D341Med (cell line): ENCODE data around the gene ELK4.

ENCODE experiments used
- DNase-seq: peaks from one replicate; pipeline ENCODE4 v3.0.0; 2012; ENCODE audit warnings: low spot score

The ELK4 gene

DNA sequence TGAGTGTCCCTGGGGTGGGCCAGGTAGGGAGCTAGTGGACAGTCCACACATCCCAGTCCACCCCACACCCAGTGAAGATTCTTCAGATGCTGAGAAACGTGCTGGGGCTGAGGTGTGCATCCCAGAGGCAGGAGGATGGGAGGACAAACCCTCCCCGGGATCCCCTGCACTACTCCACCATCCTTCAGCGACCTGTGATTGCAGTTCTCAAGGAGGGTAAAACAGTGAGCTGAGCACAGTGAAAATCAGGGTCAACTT lies 51.0 kb downstream of the ELK4 start:
- DNase-seq, result no peak

DNA sequence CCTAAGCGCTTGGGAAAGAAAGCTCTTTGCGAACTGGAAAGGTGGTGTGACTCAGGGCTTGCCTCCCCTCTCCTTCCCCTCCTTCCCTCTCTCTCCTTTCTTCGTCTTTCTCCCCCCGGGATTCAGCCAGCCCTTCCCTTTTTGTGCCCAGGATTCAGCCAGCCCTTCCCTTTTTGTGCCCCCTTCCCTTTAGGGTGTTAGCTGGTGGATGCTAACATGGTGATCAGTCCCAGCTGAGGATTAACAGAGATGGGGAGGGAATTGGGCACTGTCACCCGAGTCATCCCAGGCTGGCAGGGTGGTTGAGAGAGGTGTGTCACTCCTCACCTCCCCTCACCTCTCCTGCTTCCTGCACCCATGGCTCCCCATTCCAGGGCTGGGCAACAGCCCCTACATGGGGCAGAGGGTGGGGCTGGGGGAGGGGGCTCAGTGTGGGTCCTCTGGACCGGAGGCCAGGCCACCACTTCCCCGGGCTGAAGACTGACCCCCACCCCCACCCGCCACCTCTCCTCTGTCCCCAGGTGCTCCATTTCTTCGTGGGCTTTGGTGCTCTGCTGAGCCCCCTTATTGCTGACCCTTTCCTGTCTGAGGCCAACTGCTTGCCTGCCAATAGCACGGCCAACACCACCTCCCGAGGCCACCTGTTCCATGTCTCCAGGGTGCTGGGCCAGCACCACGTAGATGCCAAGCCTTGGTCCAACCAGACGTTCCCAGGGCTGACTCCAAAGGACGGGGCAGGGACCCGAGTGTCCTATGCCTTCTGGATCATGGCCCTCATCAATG lies 51.5 kb downstream of the ELK4 start:
- no peak for DNase-seq

DNA sequence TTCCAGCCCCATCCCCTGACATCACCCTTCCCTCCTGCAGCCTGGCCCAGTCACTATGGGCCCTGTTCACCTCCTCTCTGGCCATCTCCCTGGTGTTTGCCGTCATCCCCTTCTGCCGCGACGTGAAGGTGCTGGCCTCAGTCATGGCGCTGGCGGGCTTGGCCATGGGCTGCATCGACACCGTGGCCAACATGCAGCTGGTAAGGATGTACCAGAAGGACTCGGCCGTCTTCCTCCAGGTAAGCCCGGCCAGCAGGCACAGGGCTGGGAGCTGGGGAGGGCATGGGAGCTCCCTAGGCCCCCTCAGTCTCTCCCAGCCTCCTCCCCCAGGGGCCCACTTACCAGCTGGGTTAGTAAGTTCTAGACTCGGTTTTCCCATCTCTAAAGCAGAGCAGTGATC lies 52.1 kb downstream of the ELK4 start:
- DNase-seq, result no peak

DNA sequence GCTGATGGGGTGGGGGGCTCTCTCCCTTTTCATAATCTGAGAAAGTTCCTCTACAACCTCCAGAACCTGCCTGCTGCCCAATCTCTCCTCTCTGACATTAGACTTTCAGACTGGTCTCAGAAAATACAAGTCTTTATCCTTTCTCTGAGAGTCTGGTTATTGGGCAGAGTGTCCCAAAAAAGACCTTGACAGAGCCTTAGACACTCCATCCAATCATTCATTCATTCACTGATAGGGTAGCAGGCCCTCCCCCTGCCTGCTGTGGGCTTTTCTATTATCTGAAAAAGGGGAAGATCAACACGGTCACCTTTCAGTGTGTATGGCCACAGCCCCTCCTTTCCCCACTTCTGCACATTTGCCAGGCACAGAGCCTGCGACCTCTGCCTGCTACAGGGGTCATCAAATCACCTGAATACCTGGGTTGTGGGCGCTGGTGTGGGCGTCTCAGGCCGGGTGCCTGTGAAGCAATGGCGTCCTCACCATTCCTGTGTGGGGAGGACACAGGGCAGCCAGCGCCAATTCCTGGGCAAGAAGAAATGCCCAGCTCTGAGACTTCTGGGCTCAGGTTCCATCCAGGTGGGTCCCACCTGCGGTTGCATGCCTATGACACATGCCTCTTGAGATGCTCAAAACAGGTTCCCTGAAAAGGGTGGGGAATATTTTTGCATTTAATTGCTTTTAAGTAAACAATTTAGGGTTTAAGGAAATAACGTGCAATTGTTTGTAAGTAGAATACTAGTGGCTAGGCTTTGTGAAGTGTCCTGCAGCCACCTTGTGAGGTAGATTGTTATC lies 52.8 kb downstream of the ELK4 start:
- DNase-seq, result no peak

DNA sequence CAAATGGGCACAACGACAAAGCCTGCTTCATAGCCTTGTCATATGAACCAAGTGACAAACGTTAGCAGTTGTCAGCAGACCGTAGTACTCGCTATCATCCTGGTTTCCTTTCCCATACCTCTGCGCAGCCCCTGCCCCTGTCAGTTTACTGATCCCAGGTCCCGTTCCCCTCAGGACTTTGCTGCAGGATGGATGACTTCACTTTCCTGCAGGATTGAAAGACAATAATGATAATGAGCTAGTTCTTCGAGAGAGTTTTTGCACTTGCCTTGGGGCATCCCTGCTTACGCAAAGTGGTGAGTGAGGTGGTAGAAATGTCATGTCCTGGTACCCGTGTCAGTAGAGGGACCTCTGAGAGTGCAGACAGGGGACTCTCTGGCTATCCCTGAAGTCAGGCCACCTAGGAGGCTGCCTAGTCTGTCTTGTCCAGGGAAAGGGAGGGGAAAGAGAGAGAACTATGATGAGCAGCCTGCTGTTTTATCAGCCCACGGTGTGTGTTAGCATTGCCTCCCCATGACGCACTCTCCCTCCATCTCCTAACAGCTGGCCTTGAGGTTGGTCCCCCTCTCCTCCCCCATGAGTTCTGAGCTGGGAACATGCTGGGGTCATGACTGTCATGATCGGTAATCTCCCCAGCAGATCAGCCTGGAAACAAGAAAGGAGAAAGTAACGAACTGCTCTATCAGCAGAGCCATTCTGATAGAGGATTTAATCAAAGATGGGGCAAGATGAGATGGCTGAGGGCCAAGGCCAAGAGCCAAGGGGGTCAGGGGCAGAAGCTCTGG lies 53.7 kb downstream of the ELK4 start:
- DNase-seq, result no peak

DNA sequence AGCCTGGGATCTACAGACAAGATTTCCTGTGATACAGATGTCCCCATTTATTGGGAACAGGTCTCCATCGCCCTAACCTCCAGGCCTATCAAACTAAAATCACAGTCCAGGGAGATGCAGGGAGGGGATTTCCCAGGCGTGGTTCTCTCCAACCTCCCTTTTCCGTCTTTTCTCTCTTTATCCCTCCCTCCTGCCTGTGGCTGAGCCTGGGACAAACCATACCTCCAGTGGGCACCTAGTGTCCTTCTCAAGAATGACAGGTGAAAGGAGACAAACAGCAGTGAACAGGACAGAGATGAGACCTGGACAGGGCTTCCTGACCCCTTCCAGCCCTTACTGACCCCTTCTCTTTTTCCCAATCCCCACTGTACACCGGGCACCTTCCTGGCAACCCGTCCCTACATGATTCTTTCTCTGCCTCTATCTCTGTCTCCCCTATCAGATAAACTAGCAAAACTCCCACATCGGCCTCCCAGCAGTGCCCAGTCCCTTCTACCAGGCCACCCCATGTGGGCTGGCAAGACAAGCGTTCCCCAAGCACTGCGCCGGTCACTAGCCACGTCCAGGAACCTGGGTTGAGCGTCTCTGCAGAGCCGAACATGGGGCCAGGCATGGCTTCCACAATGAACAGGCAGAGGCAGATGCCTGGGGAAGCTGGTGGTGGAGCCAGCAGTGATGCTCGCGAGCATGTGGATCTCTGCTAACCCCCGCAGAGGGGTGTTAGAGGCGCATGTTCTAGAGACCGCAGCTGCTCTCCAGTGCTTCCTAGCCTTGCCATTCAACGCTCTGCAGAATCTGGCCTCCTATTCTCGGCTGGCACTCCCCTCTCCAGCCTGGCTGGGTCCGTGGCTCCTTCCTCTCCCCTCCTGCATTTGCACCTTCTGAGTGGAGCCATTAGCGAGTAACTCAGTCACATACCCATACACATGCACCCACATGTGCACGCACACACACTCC lies 54.7 kb downstream of the ELK4 start:
- no peak for DNase-seq

DNA sequence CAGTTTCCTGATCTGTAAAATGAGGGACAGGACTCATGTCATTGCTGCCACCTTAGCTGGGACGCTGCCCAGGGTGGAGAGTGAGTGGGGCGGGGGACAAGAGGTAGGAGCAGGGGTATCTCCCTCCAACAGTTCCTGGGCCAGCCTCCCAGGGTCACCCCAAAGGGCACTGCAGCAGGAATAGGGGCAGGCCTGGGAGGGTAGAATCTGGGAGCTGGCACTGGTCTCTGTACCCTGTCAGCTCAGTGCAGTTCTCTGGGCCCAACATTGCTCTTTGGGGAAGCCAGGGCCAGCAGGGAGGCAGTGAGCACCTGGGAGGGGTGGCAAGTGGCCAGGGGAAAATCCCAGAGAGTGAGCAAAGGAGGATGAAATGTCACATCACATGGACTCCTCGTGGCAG lies 55.8 kb downstream of the ELK4 start:
- no peak for DNase-seq

DNA sequence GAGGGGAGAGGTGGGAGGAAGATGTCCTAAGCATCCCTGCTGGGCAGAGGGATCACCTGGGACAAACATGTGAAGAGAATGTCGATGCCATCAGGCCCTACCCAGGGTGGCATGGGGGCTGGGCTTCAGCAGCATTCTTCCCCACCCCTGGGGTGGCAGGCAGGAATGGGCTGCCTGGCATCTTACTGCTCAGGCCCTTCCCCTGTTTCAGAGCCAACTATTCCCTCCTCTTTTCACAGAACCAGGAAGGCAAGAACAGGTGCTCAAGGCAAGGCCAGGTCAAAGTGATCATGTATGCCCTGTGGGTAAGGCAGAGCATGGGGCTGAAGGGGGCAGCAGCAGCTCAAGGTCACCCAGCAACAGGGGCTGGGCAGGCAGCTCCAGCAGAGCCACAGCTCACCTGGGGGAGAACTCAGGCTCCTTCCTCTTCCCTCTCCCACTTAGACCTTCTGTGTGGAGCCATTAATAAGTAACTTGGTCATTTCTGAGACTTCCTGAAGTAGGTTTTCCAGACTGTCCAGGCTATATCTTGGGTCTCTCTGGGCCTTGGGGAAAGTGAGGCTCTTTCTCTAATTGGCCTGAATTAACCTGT lies 56.4 kb downstream of the ELK4 start:
- no peak for DNase-seq

DNA sequence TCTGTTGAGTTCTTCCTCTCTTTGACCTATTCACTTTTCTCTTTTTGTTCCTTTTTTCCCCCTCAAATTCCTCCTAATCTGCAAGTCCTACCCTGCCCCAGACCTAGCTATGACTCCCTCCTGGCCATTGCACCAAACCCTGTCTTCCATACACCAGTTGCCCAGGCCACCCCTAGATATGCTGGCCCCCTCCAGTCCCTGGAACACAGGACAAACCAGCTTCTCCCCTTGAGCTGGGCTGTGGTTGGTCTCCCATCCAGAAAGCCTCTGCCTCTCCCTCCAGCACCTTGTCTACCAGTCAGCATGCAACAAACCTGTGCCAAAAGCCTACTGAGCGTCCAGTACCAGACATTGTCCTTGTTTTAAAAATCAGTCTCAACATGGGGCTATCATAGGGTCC lies 59.4 kb downstream of the ELK4 start:
- no peak for DNase-seq

DNA sequence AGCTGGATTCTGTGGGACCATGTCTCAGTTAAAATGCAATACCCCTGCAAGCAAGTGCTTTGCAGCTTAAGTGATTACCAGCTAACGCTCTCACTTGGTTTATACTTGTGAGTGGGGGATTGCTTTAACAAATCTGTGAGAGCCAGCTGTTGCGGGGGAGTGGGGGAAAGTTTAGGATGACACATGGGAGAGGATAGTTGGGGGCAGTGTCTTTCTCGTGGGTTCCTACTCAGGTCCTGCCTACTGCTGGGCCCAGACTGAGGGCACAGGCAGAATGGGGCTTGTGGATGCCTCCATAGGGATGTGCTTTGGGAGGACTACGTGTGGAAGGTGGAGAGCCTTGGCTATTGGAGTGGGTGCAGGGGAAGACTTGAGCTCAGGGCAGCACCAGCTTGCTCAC lies 60.1 kb downstream of the ELK4 start:
- DNase-seq, result peak; percentile 71

DNA sequence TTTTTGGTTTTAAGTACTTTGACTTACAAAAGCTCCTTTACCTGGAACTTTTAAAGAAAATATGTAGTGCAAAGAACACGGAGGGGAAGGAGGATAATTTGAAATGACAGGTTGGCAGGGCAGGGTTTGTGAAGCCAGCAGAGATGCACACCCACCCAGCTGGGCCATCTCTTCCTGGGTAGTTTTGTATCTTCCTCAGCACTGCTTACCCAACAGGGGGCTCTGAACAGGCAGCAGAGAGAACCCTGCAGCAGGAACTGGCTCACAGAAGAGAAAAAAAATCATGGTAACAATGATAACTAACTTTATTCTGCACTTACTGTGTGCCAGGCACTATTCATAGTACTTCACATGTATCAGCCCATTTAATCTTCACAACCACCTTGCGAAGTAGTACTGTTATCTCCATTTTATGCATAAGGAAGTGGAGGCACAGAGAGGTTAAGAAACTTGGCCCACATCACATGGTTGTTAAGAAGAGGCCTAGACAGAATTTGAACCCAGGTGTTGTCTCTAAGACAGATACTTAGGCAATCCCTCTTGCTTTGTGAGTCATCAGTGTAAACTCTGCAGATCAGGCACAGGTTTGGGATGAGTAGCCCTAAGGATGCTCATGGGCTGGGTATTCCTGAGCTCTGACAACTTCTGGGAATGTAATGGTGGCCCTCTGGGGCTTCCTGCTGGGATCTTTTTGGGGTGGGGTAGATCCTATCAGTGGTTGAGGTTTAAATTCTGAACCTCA lies 60.8 kb downstream of the ELK4 start:
- no peak for DNase-seq

DNA sequence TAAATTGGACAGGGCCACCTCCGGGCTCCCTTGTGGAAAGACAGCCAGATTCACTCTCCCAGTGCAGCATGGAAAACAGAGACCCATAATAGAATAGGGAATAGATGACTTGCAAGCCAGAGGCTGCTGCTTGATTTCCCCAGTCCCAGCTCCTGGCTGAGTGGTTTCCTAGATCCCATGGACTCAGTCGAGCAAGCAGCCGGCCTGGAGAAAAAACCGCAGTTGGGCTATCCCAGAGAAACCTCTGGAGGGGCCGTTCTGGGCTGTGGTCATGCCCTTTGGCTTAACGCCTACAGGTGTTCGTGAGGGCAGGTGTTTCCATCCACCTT lies 61.7 kb downstream of the ELK4 start:
- no peak for DNase-seq

DNA sequence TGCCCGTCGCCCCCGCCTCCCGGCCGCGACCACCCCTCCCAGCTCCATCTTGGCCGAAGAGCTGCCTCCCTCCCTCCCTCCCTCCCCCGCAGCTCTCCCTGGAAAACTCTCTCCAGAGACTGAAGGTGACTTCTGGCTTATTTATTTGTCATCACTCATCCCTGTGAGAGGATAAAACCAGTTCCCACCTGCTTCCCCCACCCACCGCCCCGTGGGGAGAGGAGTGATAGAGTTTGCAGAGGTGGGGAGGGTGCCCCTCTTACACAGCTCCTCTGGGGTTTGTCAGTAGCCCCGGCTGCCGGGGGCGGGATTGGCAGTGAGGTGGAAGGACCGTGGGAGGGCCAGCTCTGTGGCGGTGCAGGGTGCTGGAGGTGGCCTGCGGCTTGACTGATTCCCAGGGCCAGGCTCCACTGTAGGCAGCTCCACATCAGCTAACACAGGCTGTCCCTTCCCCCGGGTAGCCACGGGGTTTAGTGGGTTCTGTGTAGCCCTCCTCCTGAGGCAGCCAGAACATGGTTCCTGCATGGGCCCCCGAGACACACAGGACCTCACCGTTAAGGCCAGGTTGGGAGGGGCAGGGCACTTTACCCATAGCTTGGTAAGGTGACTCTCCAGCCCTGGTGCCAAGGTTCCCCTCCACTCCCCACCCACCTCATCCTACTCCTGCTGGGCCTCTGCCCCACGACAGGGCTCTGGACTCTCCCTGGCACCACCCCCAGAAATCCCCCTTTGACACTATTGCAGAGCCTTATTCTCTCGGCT lies 62.2 kb downstream of the ELK4 start:
- DNase-seq, result peak; percentile 67

DNA sequence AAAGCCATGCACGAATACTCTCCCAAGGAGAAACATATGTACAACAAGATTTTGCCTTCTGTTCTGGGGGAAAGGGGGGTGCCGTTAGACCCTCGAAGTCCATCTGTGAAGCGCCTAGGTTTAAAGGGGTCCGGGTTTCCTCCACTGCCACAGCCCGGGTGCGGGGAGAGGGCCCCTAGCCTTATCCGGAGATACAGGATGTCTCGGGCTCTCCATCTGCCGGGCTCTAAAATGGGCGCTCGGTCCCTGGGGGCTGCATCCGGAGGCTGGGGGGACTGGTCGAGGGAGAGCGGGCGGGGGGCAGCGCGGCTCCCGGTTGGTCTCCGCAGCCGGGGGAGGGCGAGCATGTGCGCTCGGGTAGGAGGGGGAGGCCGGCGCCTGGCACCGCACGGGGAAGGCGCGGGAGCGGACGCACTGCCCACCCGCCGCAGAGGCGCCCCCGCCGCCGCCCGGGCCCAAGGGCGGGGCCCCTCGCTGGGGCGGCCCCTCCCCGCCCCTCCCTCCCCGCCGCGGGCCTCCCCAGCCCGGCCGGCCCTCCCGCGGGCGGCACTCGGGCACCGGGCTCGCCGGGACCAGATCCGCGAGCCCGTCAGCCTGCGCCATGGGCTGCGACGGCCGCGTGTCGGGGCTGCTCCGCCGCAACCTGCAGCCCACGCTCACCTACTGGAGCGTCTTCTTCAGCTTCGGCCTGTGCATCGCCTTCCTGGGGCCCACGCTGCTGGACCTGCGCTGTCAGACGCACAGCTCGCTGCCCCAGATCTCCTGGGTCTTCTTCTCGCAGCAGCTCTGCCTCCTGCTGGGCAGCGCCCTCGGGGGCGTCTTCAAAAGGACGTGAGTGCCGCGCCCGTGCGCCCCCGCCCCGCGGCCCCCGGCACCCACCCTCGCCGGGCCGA lies 63.1 kb downstream of the ELK4 start:
- peak; percentile 83 for DNase-seq

DNA sequence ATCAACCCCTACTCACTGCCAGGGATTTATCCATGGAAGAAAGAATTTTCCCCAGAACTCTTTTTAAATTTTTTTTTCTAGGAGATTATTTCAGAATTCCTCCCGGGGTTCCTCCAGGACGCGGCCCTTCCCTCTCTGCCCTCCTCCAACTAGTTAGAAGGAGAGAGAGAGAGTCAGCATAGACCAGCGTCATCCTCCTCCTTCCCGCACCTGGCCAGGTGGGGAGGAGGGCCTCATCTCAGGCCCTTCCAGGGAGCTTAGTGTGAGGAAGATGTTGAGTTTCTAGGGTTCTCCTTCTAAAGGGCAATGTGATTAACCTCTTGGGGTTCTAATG lies 63.7 kb downstream of the ELK4 start:
- DNase-seq, result no peak

DNA sequence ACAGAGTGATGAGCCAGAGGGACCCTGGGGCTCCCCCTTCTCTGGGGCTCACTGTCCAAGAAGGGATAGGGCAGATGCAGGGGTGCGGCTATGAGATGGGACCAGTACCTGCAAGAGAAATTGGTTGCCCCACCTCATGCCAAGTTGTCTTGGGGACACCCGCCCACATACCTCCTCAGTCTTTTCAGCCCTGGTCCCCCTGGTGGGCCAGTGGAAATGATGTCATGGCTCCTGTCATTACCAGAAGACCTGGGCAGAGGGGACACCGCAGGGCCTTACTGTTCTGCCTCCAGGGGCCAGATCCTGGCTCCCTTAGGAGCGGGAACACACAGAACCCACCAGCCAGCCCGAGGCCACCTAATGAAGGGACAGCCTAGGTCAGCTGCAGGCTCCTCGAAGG lies 64.1 kb downstream of the ELK4 start:
- DNase-seq, result no peak

DNA sequence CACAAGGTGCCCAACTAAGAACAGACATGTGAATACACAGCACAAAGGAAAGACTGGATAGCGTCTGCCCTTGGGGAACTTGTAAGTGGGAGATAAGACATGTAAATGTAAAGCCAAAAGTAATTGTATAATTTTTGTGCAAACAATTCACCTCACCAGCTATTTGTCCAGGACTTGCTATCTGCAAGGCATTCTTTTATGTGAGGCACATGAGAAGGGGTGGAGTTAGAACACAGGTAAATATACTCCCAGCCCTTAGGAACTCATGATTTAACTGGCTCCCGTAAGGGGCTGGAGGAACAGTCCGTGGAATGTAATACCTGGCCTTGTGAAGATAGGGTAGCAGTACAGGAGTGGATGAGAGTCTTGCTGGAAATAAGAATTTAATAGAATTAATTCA lies 66.0 kb downstream of the ELK4 start:
- DNase-seq, result no peak

DNA sequence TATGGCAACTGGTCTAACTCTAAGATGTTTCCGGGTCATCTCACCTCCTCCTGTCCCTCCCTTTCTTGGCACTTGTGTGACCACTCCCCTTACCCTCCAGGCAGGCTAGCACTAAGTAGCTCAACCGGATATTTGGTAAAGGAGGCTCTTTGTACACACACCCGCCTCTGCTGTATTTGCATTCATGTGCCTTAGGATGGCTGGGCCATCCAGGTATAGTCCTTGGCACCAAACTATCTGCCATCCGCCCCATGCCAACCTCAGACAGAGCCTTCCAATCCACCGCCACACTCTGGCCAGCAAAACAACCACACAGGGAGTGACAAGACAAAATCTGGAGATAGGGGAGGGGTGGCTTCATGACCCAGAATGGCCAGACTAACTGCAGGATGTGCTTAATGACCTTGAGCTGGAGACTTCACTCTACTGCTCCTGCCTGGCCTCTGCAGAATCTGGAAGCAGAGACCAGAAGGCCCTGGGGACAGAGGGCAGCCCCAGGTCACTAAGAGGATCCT lies 67.8 kb downstream of the ELK4 start:
- DNase-seq, result peak; percentile 22
